Measurements from ENCODE around the gene MMAB. TPM values are rescaled to one million over a fixed set of nuclear protein-coding genes. Genes with fewer than 3 reads are reported as not detected.

MMAB gene
- total RNA-seq, 1 donor from 2014 or later = 10.5 TPM

- DNase-seq (ENCODE audit: low read depth in 2 of 2) = no peak
Measured at GRCh38 chr12:109517619-109518018, 55.7 kb downstream of the MMAB start.

GRCh38 chr12:109513977-109514376 is 59.3 kb downstream of the MMAB start:
- DNase-seq (ENCODE audit: low read depth in 2 of 2) = no peak

GRCh38 chr12:109513051-109513450 is 60.3 kb downstream of the MMAB start:
- no peak for DNase-seq (ENCODE audit: low read depth in 2 of 2)

GRCh38 chr12:109512608-109513007 is 60.7 kb downstream of the MMAB start:
- no peak for DNase-seq (ENCODE audit: low read depth in 2 of 2)

GRCh38 chr12:109510196-109510595 is 63.1 kb downstream of the MMAB start:
- no peak for DNase-seq (ENCODE audit: low read depth in 2 of 2)

- DNase-seq (ENCODE audit: low read depth in 2 of 2) = no peak
Measured at GRCh38 chr12:109504068-109504467, 69.2 kb downstream of the MMAB start.

Other genes starting within 250 kb of the MMAB start
- not detected in 2 replicates for gene MYO1H, start 225.6 kb downstream of the MMAB start, total RNA-seq
- 65.7 and 73.0 TPM in 2 replicates for gene KCTD10, start 96.2 kb downstream of the MMAB start, total RNA-seq
- 20.5 and 28.0 TPM in 2 replicates for gene UBE3B, start 95.9 kb downstream of the MMAB start, total RNA-seq
- 6.7 and 9.6 TPM in 2 replicates for gene MVK, start 290 bp upstream of the MMAB start, total RNA-seq
- 0.20 and 0.22 TPM in 2 replicates for gene FAM222A, start 140.3 kb upstream of the MMAB start, total RNA-seq